ENCODE results near the gene SLC44A3.
A peak's percentile ranks its signal among the peaks of the same experiment; 100 is the strongest.

The SLC44A3 gene

GRCh38 chr1:94790246-94790645 lies 29.9 kb upstream of the SLC44A3 start:
- Histone ChIP-seq H3K4me3 (ENCODE audit: low read length) (no peak overlapping the region), H3K27me3 (ENCODE audit: control insufficient read depth, insufficient read depth, low read length) (no peaks in the 10 kb centered on the region), H3K9me3 (ENCODE audit: control insufficient read depth, low read length) (no peaks in the 10 kb centered on the region), H3K4me1 (ENCODE audit: control insufficient read depth, insufficient read depth, low read length) (peaks cover 16% of the 10 kb centered on the region), H3K9ac (ENCODE audit: low read length) (no peak overlapping the region), H3K36me3 (ENCODE audit: control insufficient read depth, insufficient read depth, low read length) (no peaks in the 10 kb centered on the region)

- Histone ChIP-seq H3K4me3 (ENCODE audit: low read length) (no peak overlapping the region), H3K9ac (ENCODE audit: low read length) (no peak overlapping the region), H3K36me3 (ENCODE audit: control insufficient read depth, insufficient read depth, low read length) (no peaks in the 10 kb centered on the region), H3K27me3 (ENCODE audit: control insufficient read depth, insufficient read depth, low read length) (no peaks in the 10 kb centered on the region), H3K4me1 (ENCODE audit: control insufficient read depth, insufficient read depth, low read length) (peaks cover 16% of the 10 kb centered on the region), H3K9me3 (ENCODE audit: control insufficient read depth, low read length) (no peaks in the 10 kb centered on the region)
Observed at GRCh38 chr1:94790670-94791069, 29.5 kb upstream of the SLC44A3 start.

GRCh38 chr1:94792473-94793295 lies 27.5 kb upstream of the SLC44A3 start:
- H3K27me3 ChIP-seq (ENCODE audit: control insufficient read depth, insufficient read depth, low read length), result no peaks in the 10 kb centered on the region
- no peaks in the 10 kb centered on the region for H3K9me3 ChIP-seq (ENCODE audit: control insufficient read depth, low read length)
- H3K36me3 ChIP-seq (ENCODE audit: control insufficient read depth, insufficient read depth, low read length), result no peaks in the 10 kb centered on the region
- peaks cover 16% of the 10 kb centered on the region for H3K4me1 ChIP-seq (ENCODE audit: control insufficient read depth, insufficient read depth, low read length)
- no peak overlapping the region for H3K9ac ChIP-seq (ENCODE audit: low read length)
- H3K4me3 ChIP-seq (ENCODE audit: low read length), result no peak overlapping the region

- Histone ChIP-seq H3K27me3 (ENCODE audit: control insufficient read depth, insufficient read depth, low read length) (no peaks in the 10 kb centered on the region), H3K9ac (ENCODE audit: low read length) (no peak overlapping the region), H3K4me3 (ENCODE audit: low read length) (no peak overlapping the region), H3K4me1 (ENCODE audit: control insufficient read depth, insufficient read depth, low read length) (peaks cover 16% of the 10 kb centered on the region), H3K36me3 (ENCODE audit: control insufficient read depth, insufficient read depth, low read length) (no peaks in the 10 kb centered on the region), H3K9me3 (ENCODE audit: control insufficient read depth, low read length) (no peaks in the 10 kb centered on the region)
Observed at GRCh38 chr1:94793296-94793656, 26.9 kb upstream of the SLC44A3 start.

GRCh38 chr1:94795434-94795833 lies 24.7 kb upstream of the SLC44A3 start:
- Histone ChIP-seq H3K9ac (ENCODE audit: low read length) (no peak overlapping the region), H3K36me3 (ENCODE audit: control insufficient read depth, insufficient read depth, low read length) (no peaks in the 10 kb centered on the region), H3K4me3 (ENCODE audit: low read length) (no peak overlapping the region), H3K9me3 (ENCODE audit: control insufficient read depth, low read length) (no peaks in the 10 kb centered on the region), H3K27me3 (ENCODE audit: control insufficient read depth, insufficient read depth, low read length) (no peaks in the 10 kb centered on the region), H3K4me1 (ENCODE audit: control insufficient read depth, insufficient read depth, low read length) (peaks cover 16% of the 10 kb centered on the region)

- H3K4me1 ChIP-seq (ENCODE audit: control insufficient read depth, insufficient read depth, low read length), result peaks cover 16% of the 10 kb centered on the region
- no peaks in the 10 kb centered on the region for H3K27me3 ChIP-seq (ENCODE audit: control insufficient read depth, insufficient read depth, low read length)
Observed at GRCh38 chr1:94796266-94796665, 23.9 kb upstream of the SLC44A3 start.

GRCh38 chr1:94797291-94797690 lies 22.9 kb upstream of the SLC44A3 start:
- Histone ChIP-seq H3K4me3 (ENCODE audit: low read length) (no peak overlapping the region), H3K4me1 (ENCODE audit: control insufficient read depth, insufficient read depth, low read length) (peaks cover 15% of the 10 kb centered on the region), H3K27me3 (ENCODE audit: control insufficient read depth, insufficient read depth, low read length) (no peaks in the 10 kb centered on the region), H3K9ac (ENCODE audit: low read length) (no peak overlapping the region), H3K36me3 (ENCODE audit: control insufficient read depth, insufficient read depth, low read length) (no peaks in the 10 kb centered on the region), H3K9me3 (ENCODE audit: control insufficient read depth, low read length) (no peaks in the 10 kb centered on the region)

More at GRCh38 chr1:94796266-94796665, 23.9 kb upstream of the SLC44A3 start:
- H3K9me3 ChIP-seq (ENCODE audit: control insufficient read depth, low read length), result no peaks in the 10 kb centered on the region
- H3K4me3 ChIP-seq (ENCODE audit: low read length), result no peak overlapping the region
- H3K9ac ChIP-seq (ENCODE audit: low read length), result no peak overlapping the region
- no peaks in the 10 kb centered on the region for H3K36me3 ChIP-seq (ENCODE audit: control insufficient read depth, insufficient read depth, low read length)

GRCh38 chr1:94798054-94798453 lies 22.1 kb upstream of the SLC44A3 start:
- Histone ChIP-seq H3K9ac (ENCODE audit: low read length) (no peak overlapping the region), H3K9me3 (ENCODE audit: control insufficient read depth, low read length) (no peaks in the 10 kb centered on the region), H3K27me3 (ENCODE audit: control insufficient read depth, insufficient read depth, low read length) (no peaks in the 10 kb centered on the region), H3K4me3 (ENCODE audit: low read length) (no peak overlapping the region), H3K36me3 (ENCODE audit: control insufficient read depth, insufficient read depth, low read length) (no peaks in the 10 kb centered on the region), H3K4me1 (ENCODE audit: control insufficient read depth, insufficient read depth, low read length) (peaks cover 14% of the 10 kb centered on the region)

GRCh38 chr1:94798462-94798861 lies 21.7 kb upstream of the SLC44A3 start:
- H3K27me3 ChIP-seq (ENCODE audit: control insufficient read depth, insufficient read depth, low read length), result no peaks in the 10 kb centered on the region
- H3K36me3 ChIP-seq (ENCODE audit: control insufficient read depth, insufficient read depth, low read length), result no peaks in the 10 kb centered on the region
- peaks cover 14% of the 10 kb centered on the region for H3K4me1 ChIP-seq (ENCODE audit: control insufficient read depth, insufficient read depth, low read length)
- no peak overlapping the region for H3K9ac ChIP-seq (ENCODE audit: low read length)
- no peaks in the 10 kb centered on the region for H3K9me3 ChIP-seq (ENCODE audit: control insufficient read depth, low read length)
- no peak overlapping the region for H3K4me3 ChIP-seq (ENCODE audit: low read length)

GRCh38 chr1:94799206-94799605 lies 21.0 kb upstream of the SLC44A3 start:
- H3K27me3 ChIP-seq (ENCODE audit: control insufficient read depth, insufficient read depth, low read length), result no peaks in the 10 kb centered on the region
- H3K4me1 ChIP-seq (ENCODE audit: control insufficient read depth, insufficient read depth, low read length), result peaks cover 19% of the 10 kb centered on the region
- no peak overlapping the region for H3K4me3 ChIP-seq (ENCODE audit: low read length)
- no peaks in the 10 kb centered on the region for H3K36me3 ChIP-seq (ENCODE audit: control insufficient read depth, insufficient read depth, low read length)
- H3K9me3 ChIP-seq (ENCODE audit: control insufficient read depth, low read length), result no peaks in the 10 kb centered on the region
- H3K9ac ChIP-seq (ENCODE audit: low read length), result no peak overlapping the region

GRCh38 chr1:94801919-94802546 lies 18.1 kb upstream of the SLC44A3 start:
- Histone ChIP-seq H3K4me3 (ENCODE audit: low read length) (no peak overlapping the region), H3K4me1 (ENCODE audit: control insufficient read depth, insufficient read depth, low read length) (peaks cover 30% of the 10 kb centered on the region), H3K27me3 (ENCODE audit: control insufficient read depth, insufficient read depth, low read length) (no peaks in the 10 kb centered on the region), H3K36me3 (ENCODE audit: control insufficient read depth, insufficient read depth, low read length) (no peaks in the 10 kb centered on the region), H3K9me3 (ENCODE audit: control insufficient read depth, low read length) (no peaks in the 10 kb centered on the region), H3K9ac (ENCODE audit: low read length) (peak overlapping the region; percentile 31)

- Histone ChIP-seq H3K9ac (ENCODE audit: low read length) (no peak overlapping the region), H3K4me1 (ENCODE audit: control insufficient read depth, insufficient read depth, low read length) (peaks cover 30% of the 10 kb centered on the region)
Observed at GRCh38 chr1:94803106-94803505, 17.1 kb upstream of the SLC44A3 start.

More at GRCh38 chr1:94803106-94803505, 17.1 kb upstream of the SLC44A3 start:
- no peaks in the 10 kb centered on the region for H3K36me3 ChIP-seq (ENCODE audit: control insufficient read depth, insufficient read depth, low read length)
- H3K27me3 ChIP-seq (ENCODE audit: control insufficient read depth, insufficient read depth, low read length), result no peaks in the 10 kb centered on the region
- no peak overlapping the region for H3K4me3 ChIP-seq (ENCODE audit: low read length)
- H3K9me3 ChIP-seq (ENCODE audit: control insufficient read depth, low read length), result no peaks in the 10 kb centered on the region

All from mucosa of stomach (tissue), 1 donor.